Lower leg skin (tissue), 4 donors: ENCODE data around the gene CCM2. TPM values are rescaled to one million over a fixed set of nuclear protein-coding genes. Genes with fewer than 3 reads are reported as not detected.

Experiments used
- DNase-seq, 2 donors: peaks; one replicate each; pipeline ENCODE4 v3.0.0-alpha.2; 2019; ENCODE audit warnings: low spot score in 2 of 2
- H3K4me3 ChIP-seq: fragments of 200-600 bp; sonication (generic); 2 replicates; pipeline ENCODE4 v1.5.1; 2017; ENCODE audit warnings: mild to moderate bottlenecking, low read depth; ENCODE audit not compliant: poor library complexity, severe bottlenecking
- POLR2A ChIP-seq, 2 donors: fragments of 450-650 bp; IDR thresholded peaks; one replicate each; pipeline ENCODE4 v1.6.1; 2016 to 2017; ENCODE audit warnings: antibody characterized with exemption in 2 of 2, mild to moderate bottlenecking in 1 of 2, moderate library complexity in 1 of 2
- WGBS, 2 donors: methylation state at CpG; one replicate each; pipeline ENCODE4 v1.1.5; 2018; 5-methylcytosine and 5-hydroxymethylcytosine counted together
- intact Hi-C: fragments of 100-400 bp; cut with DNase I; formaldehyde crosslinking; loops from one replicate; pipeline ENCODE4 v1.15.0; 2023; ENCODE audit warnings: low total_unique reads
- total RNA-seq, 4 donors: library from RNA; depleted of rRNA; stranded (reverse); fragments of >200 nt; gene quantifications; one replicate each; pipeline ENCODE4 v1.1.0, GENCODE V29; 2016
- TF ChIP-seq, protein P1 (sequence below), 3 donors: fragments of 450-650 bp; IDR thresholded peaks; one replicate each; pipeline ENCODE4 v1.5.1; 2016; ENCODE audit warnings: antibody characterized with exemption in 3 of 3, mild to moderate bottlenecking in 3 of 3, moderate library complexity in 2 of 3

The CCM2 gene
- total RNA-seq, 4 donors from 2014 or later = 25.1 to 45.7 (median 32.6) TPM

DNA sequence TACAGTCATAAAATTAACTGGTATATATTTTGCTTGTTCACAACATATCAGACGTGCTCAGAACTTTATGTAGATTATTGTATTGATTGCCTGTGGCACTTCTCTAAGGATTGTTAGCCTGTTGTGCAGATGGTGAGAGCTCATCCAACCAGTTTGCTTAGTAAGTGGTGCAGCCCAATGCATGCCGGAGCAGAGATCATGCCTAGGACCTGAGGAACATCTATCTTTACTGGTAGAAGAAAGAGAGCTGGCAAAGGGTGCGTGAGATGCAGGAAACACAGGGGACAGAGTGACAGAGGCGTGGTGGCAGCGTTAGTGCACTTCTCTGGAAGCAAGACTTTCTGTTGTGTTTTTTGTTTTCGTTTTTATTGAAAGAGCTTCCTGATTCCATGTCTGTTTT lies 35.9 kb downstream of the CCM2 start:
- TF ChIP-seq, protein P1, sequence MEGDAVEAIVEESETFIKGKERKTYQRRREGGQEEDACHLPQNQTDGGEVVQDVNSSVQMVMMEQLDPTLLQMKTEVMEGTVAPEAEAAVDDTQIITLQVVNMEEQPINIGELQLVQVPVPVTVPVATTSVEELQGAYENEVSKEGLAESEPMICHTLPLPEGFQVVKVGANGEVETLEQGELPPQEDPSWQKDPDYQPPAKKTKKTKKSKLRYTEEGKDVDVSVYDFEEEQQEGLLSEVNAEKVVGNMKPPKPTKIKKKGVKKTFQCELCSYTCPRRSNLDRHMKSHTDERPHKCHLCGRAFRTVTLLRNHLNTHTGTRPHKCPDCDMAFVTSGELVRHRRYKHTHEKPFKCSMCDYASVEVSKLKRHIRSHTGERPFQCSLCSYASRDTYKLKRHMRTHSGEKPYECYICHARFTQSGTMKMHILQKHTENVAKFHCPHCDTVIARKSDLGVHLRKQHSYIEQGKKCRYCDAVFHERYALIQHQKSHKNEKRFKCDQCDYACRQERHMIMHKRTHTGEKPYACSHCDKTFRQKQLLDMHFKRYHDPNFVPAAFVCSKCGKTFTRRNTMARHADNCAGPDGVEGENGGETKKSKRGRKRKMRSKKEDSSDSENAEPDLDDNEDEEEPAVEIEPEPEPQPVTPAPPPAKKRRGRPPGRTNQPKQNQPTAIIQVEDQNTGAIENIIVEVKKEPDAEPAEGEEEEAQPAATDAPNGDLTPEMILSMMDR (IDR thresholded peaks at IDR 0.05) = no peak
- no peak for TF ChIP-seq POLR2A (IDR thresholded peaks at IDR 0.05)
- intact Hi-C loops = no loop called here
- DNase-seq = peak in 1 of 2 donors; percentile 64
- H3K4me3 ChIP-seq = no peak overlapping the region
- WGBS, 2 donors = 41 to 42% methylated on average over 6 of the region's 6 CpGs

DNA sequence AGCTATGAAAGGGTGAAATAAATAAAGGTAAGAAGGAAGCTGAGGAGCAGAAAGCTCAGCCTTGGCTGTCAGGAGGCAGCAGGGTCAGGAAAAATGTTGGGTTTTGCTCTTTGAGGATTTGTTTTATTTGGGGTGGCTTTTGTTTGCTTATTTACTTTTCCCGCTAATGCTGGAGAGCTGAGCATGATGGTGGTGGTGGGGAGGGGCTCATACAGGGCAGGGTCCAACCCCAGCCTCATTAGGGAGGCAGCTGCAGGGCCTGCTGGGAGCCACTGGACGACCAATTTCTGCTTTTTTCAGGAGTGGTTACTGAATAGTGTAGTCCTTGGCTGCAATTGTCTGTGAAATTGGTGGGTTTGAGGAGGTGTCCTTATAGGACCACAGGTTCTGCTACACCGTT lies 36.3 kb downstream of the CCM2 start:
- intact Hi-C loops = no loop called here
- DNase-seq = peak in 1 of 2 donors; percentile 25
- no peak for TF ChIP-seq POLR2A (IDR thresholded peaks at IDR 0.05)
- TF ChIP-seq, protein P1 (IDR thresholded peaks at IDR 0.05) = no peak
- 68% methylated on average over 3 of the region's 3 CpGs for WGBS, 2 donors
- H3K4me3 ChIP-seq = no peak overlapping the region

DNA sequence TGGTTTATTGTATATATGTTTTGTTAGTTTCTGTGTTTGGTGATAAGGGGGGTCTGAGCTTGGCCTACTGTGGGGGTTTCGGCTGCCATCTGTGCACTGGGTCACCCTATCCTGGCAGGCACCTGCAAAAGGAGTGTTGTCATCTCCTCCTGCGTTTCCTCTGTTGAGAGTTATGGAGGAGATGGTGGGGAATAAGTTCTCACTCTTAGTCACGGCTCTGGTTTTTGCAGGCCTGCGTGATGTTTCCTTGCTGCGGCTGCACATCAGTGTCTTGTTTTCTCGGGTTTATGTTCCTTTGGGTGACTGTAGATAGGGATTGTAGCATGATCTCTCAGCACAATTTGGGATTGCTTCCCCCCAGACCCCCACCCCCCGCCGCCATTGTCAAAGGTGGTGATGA lies 36.8 kb downstream of the CCM2 start:
- TF ChIP-seq POLR2A (IDR thresholded peaks at IDR 0.05) = no peak
- TF ChIP-seq, protein P1 (IDR thresholded peaks at IDR 0.05) = no peak
- intact Hi-C loops = no loop called here
- no peak overlapping the region for H3K4me3 ChIP-seq
- peak in 1 of 2 donors; percentile 62 for DNase-seq
- 81% methylated on average over 8 of the region's 8 CpGs for WGBS, 2 donors

DNA sequence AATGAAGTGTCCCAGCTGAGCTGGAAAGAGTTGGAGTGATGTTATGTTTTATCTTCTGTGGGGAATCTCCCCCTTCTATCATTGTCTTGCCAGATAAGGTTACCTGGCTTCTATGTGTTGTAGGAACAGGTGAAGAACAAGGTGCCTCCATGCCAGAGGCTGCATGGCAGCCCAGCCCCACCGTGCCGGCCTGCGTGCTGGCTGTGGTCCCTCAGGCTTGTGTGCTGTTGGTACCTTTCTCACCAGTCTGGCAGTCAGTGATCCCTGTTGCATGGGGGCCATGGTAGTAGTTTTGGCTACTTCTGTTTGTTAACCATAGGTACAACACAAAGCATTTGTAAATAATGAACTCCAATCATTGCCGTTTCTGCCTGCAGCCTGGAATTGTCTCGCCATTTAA lies 37.9 kb downstream of the CCM2 start:
- intact Hi-C loops = no loop called here
- 64 to 66% methylated on average over 5 of the region's 5 CpGs for WGBS, 2 donors
- DNase-seq = peak in 1 of 2 donors; percentile 67
- no peak overlapping the region for H3K4me3 ChIP-seq
- TF ChIP-seq, protein P1 (IDR thresholded peaks at IDR 0.05) = no peak
- TF ChIP-seq POLR2A (IDR thresholded peaks at IDR 0.05) = no peak

DNA sequence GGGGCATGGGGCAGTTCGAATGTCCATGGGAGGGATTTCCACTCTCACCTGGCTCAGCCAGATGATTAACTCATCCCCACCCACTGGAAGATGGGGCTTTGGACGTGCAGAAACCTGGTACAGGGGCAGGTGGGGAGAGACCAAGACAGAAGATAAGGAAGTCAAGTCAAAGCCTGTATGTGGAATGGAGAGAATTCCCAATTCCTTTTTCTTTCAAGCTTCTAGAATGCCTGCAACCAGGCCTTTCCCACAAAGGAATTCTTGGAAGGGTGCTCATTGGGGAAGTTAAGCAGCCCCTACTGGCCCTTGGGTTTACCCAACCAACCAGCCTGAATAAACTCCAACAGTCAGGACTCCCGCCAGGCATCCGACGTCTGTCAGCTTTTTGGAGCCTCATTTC lies 39.1 kb downstream of the CCM2 start:
- WGBS, 2 donors = 67 to 68% methylated on average over 5 of the region's 5 CpGs
- no peak overlapping the region for H3K4me3 ChIP-seq
- intact Hi-C loops = no loop called here
- DNase-seq = peak in 1 of 2 donors; percentile 25
- TF ChIP-seq POLR2A (IDR thresholded peaks at IDR 0.05) = no peak
- TF ChIP-seq, protein P1 (IDR thresholded peaks at IDR 0.05) = no peak

DNA sequence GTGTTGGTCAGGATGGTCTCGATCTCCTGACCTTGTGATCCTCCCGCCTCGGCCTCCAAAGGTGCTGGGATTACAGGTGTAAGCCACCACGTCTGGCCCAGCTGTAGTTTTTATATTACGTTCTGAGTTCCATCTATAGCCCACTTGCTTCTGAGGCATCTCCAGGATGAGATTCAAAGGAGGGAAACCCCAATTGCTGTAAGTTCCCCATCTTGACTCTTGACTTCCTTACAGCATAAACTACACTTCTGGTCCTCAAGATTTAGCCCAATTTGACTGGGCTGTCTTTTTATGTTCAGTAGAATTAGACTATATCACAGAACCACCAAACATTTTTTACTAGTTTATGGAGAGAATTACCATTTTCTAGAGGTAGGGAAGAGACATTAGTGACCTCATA lies 44.3 kb downstream of the CCM2 start:
- TF ChIP-seq, protein P1 (IDR thresholded peaks at IDR 0.05) = no peak
- TF ChIP-seq POLR2A (IDR thresholded peaks at IDR 0.05) = no peak
- DNase-seq = no peak
- intact Hi-C loops = no loop called here
- H3K4me3 ChIP-seq = no peak overlapping the region
- WGBS, 2 donors = 87 to 90% methylated on average over 5 of the region's 5 CpGs
